ENCODE data around the gene IMPDH1. TPM values are rescaled to one million over a fixed set of nuclear protein-coding genes. Genes with fewer than 3 reads are reported as not detected.
A peak's percentile ranks its signal among the peaks of the same experiment; 100 is the strongest.

IMPDH1 gene
- total and polyA plus RNA-seq, 2 donors = 11.3 to 27.2 TPM

DNA sequence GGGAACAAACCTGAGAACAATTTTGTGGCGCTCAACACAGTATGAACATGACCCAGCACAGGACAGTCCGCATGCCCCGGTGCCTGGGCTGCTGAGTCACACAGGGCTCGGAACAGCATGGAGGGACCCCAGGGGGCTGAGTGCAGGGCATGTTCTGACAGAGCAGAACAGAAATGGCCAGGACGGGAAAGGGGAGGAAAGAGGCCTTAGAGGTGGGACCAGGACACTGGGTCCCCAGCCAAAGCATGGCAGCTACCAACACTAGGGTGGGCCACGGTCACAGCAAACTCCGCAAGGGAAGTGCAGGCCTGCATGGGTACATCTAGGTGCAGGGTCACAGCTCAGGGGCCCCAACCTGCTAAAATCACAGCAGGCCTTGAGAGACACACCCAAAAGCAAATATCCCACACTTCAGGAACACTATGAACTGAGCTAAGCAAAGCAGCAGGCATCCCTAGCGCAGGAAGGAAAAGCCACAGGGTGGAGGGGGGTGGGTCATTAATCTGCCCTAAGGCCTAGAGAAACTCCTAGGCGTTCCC lies 5.6 kb downstream of the IMPDH1 start:
- Histone ChIP-seq H3K27me3 (ENCODE audit: control insufficient read depth in 2 of 2, insufficient read depth in 1 of 2, low read length in 1 of 2) (peaks cover 8 to 46% of the 10 kb centered on the region in 2 donors), H3K4me3 (ENCODE audit: low read length in 2 of 2) (no peak overlapping the region), H3K27ac (ENCODE audit: low read depth in 1 of 2, low read length in 1 of 2) (no peak overlapping the region), H3K9me3 (ENCODE audit: control insufficient read depth in 2 of 2, insufficient read depth in 1 of 2, low read length in 1 of 2) (peaks cover 0 to 3% of the 10 kb centered on the region in 2 donors), H3K4me1 (ENCODE audit: control insufficient read depth in 2 of 2, insufficient read depth in 2 of 2, low read length in 2 of 2) (peaks cover 7 to 27% of the 10 kb centered on the region in 2 donors), H3K36me3 (ENCODE audit: control insufficient read depth in 2 of 2, insufficient read depth in 2 of 2, low read length in 1 of 2) (peaks cover 4 to 11% of the 10 kb centered on the region in 2 donors)
- DNase-seq (ENCODE audit: low read depth in 6 of 9, low spot score in 9 of 9) = no peak
- WGBS = 91% methylated on average over 9 of the region's 9 CpGs

DNA sequence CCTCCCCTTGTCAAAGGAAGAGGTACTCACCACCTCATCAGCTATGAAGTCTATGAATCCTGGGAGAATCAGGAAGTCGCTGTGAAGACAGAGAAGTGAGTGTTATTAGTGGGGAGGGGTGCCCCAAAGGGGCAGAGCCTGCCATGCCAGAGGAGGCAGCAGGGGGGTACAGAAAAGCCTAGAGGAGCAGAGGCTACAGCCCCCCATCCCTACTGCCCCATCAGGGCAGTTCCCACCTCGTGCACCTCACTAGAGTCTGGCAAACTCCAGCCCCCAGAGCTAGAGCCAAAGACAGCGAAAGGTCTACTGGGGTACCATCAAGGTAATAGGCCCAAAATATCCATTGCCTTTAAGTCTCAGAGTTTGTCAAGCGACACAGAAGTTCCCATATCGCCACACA lies 6.1 kb downstream of the IMPDH1 start:
- peaks cover 7 to 22% of the 10 kb centered on the region in 2 donors for H3K4me1 ChIP-seq (ENCODE audit: control insufficient read depth in 2 of 2, insufficient read depth in 2 of 2, low read length in 2 of 2)

DNA sequence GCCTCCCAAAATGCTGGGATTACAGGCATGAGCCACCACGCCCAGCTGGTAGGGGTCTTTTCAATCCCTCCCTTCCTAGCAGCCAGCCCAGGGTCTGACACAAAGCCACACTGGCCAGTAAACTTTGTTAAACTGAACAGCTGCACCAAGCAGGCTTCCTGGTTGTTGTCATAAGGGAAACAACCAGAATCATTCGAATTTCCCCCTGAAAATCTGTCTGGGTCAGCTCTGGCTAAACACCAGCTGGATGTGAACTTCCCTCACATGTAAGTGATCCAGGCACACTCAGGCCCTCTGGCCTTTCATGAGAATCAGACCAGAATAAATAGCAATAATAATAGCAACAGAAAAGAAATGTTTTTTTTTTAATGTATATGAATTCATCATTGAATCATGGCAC lies 7.4 kb downstream of the IMPDH1 start:
- peaks cover 2 to 27% of the 10 kb centered on the region in 2 donors for H3K27me3 ChIP-seq (ENCODE audit: control insufficient read depth in 2 of 2, insufficient read depth in 1 of 2, low read length in 1 of 2)
- 89% methylated on average over 2 of the region's 2 CpGs for WGBS
- peaks cover 11 to 19% of the 10 kb centered on the region in 2 donors for H3K36me3 ChIP-seq (ENCODE audit: control insufficient read depth in 2 of 2, insufficient read depth in 2 of 2, low read length in 1 of 2)
- H3K4me1 ChIP-seq (ENCODE audit: control insufficient read depth in 2 of 2, insufficient read depth in 2 of 2, low read length in 2 of 2) = peaks cover 7 to 13% of the 10 kb centered on the region in 2 donors
- no peak for DNase-seq (ENCODE audit: low read depth in 6 of 9, low spot score in 9 of 9)
- no peak overlapping the region for H3K4me3 ChIP-seq (ENCODE audit: low read length in 2 of 2)
- no peak overlapping the region for H3K27ac ChIP-seq (ENCODE audit: low read depth in 1 of 2, low read length in 1 of 2)
- H3K9me3 ChIP-seq (ENCODE audit: control insufficient read depth in 2 of 2, insufficient read depth in 1 of 2, low read length in 1 of 2) = no peaks in the 10 kb centered on the region

More for the DNA sequence above, 6.1 kb downstream of the IMPDH1 start:
- peaks cover 4 to 40% of the 10 kb centered on the region in 2 donors for H3K27me3 ChIP-seq (ENCODE audit: control insufficient read depth in 2 of 2, insufficient read depth in 1 of 2, low read length in 1 of 2)
- peaks cover 4 to 11% of the 10 kb centered on the region in 2 donors for H3K36me3 ChIP-seq (ENCODE audit: control insufficient read depth in 2 of 2, insufficient read depth in 2 of 2, low read length in 1 of 2)
- no peak overlapping the region for H3K4me3 ChIP-seq (ENCODE audit: low read length in 2 of 2)
- H3K9me3 ChIP-seq (ENCODE audit: control insufficient read depth in 2 of 2, insufficient read depth in 1 of 2, low read length in 1 of 2) = no peaks in the 10 kb centered on the region
- no peak for DNase-seq (ENCODE audit: low read depth in 6 of 9, low spot score in 9 of 9)
- H3K27ac ChIP-seq (ENCODE audit: low read depth in 1 of 2, low read length in 1 of 2) = no peak overlapping the region
- WGBS = 95% methylated on average over 5 of the region's 5 CpGs

DNA sequence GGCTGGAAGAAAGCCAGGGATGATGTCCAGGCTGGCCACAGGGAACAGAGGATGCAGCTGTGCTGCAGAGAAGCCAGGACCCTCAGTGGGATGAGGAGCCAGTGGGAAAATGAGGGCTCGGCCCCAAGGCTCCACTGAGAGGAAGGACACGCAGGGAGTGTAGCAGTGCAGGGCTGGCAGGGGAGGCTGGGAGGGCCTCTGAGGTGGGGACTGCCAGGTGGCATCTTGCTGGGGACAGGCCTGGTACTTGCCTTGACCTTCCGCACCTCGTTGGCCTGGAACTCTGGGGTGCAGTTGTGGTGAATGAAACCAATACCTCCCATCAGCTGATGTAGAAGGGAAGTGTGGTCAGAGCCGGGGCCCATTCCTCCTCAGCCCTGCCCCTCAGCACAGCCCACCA lies 9.2 kb downstream of the IMPDH1 start:
- Histone ChIP-seq H3K9me3 (ENCODE audit: control insufficient read depth in 2 of 2, insufficient read depth in 1 of 2, low read length in 1 of 2) (no peaks in the 10 kb centered on the region), H3K27me3 (ENCODE audit: control insufficient read depth in 2 of 2, insufficient read depth in 1 of 2, low read length in 1 of 2) (peaks cover 0 to 14% of the 10 kb centered on the region in 2 donors), H3K4me1 (ENCODE audit: control insufficient read depth in 2 of 2, insufficient read depth in 2 of 2, low read length in 2 of 2) (peaks cover 7 to 13% of the 10 kb centered on the region in 2 donors), H3K27ac (ENCODE audit: low read depth in 1 of 2, low read length in 1 of 2) (no peak overlapping the region), H3K4me3 (ENCODE audit: low read length in 2 of 2) (no peak overlapping the region), H3K36me3 (ENCODE audit: control insufficient read depth in 2 of 2, insufficient read depth in 2 of 2, low read length in 1 of 2) (peaks cover 19 to 27% of the 10 kb centered on the region in 2 donors)
- 98% methylated on average over 5 of the region's 5 CpGs for WGBS
- no peak for DNase-seq (ENCODE audit: low read depth in 6 of 9, low spot score in 9 of 9)

DNA sequence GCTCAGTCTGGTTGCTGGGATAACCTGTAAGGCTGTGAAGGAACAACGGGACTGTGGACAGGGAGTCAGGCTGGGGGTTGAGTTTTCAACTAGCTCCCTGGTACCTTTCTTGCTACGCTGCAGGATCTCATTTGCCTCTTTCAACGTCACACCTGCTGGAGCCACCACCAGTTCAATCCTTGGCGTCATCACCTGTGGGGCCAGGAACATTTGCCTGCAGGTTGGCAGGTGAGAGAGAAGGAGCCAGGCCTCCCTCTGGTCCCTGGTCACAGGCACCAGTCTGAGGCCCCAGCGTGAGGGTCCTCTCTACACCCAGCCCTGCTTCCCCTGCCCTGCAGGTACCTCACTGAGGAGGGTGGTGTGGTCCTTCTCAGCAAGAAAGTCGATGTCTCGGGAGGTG lies 9.8 kb downstream of the IMPDH1 start:
- no peak for DNase-seq (ENCODE audit: low read depth in 6 of 9, low spot score in 9 of 9)
- Histone ChIP-seq H3K4me1 (ENCODE audit: control insufficient read depth in 2 of 2, insufficient read depth in 2 of 2, low read length in 2 of 2) (peaks cover 4 to 9% of the 10 kb centered on the region in 2 donors), H3K36me3 (ENCODE audit: control insufficient read depth in 2 of 2, insufficient read depth in 2 of 2, low read length in 1 of 2) (peaks cover 19 to 32% of the 10 kb centered on the region in 2 donors), H3K27me3 (ENCODE audit: control insufficient read depth in 2 of 2, insufficient read depth in 1 of 2, low read length in 1 of 2) (peaks cover 0 to 8% of the 10 kb centered on the region in 2 donors), H3K27ac (ENCODE audit: low read depth in 1 of 2, low read length in 1 of 2) (no peak overlapping the region), H3K4me3 (ENCODE audit: low read length in 2 of 2) (no peak overlapping the region), H3K9me3 (ENCODE audit: control insufficient read depth in 2 of 2, insufficient read depth in 1 of 2, low read length in 1 of 2) (no peaks in the 10 kb centered on the region)
- WGBS = 97% methylated on average over 7 of the region's 7 CpGs

DNA sequence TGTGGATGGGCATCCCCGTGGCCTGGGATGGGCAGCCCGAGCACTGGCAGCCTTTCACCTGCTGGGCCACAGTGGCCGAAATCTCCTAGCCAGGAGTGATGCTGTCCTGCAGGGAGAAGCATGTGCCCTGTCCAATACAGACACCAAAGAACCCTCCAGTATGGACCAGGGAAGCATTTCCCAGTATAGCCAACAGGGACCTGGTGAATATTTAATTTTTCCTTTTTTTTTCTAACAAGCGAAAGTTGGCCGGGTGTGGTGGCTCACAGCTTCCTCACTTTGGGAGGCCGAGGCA lies 11.0 kb downstream of the IMPDH1 start:
- 87% methylated on average over 6 of the region's 6 CpGs for WGBS
- H3K4me3 ChIP-seq (ENCODE audit: low read length in 2 of 2) = no peak overlapping the region
- H3K27me3 ChIP-seq (ENCODE audit: control insufficient read depth in 2 of 2, insufficient read depth in 1 of 2, low read length in 1 of 2) = no peaks in the 10 kb centered on the region
- no peaks in the 10 kb centered on the region for H3K4me1 ChIP-seq (ENCODE audit: control insufficient read depth in 2 of 2, insufficient read depth in 2 of 2, low read length in 2 of 2)
- no peak for DNase-seq (ENCODE audit: low read depth in 6 of 9, low spot score in 9 of 9)
- no peaks in the 10 kb centered on the region for H3K9me3 ChIP-seq (ENCODE audit: control insufficient read depth in 2 of 2, insufficient read depth in 1 of 2, low read length in 1 of 2)
- H3K36me3 ChIP-seq (ENCODE audit: control insufficient read depth in 2 of 2, insufficient read depth in 2 of 2, low read length in 1 of 2) = peaks cover 19 to 44% of the 10 kb centered on the region in 2 donors
- no peak overlapping the region for H3K27ac ChIP-seq (ENCODE audit: low read depth in 1 of 2, low read length in 1 of 2)

DNA sequence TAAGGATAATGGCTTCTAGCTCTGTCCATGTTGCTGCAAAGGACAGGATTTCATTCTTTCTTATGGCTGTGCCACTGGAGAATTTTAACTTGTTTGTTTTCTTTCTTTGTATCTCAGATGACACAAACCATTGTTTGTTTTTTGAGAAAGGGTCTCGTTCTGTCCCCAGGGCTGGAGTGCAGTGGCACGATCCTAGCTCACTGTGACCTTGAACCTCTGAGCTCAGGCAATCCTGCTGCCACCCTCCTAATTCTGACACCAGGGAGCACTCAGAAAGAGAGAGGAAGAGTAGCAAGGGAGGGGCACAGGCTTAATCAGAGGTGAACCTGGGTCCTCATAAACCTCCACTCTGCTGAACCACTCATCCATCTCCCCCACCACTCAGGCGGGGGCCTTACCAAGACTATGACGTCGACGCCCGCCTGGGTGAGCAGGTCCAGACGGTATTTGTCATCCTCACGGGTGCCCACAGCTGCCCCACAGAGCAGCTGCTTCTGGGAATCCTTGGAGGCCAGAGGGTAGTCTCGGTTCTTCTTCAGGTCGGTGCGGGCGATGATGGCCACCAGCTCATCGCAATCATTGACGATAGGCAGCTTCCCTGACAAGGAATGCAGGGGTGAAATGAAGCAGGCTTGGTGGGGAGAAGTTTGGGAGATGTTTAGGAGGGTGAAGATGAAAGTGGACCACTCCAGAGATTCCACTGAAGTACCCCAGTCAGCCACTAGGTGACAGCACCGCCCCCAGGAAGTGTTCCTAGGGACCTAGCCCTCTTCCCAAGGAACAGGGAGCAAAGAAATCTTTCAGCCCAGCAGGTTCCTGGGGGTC lies 11.6 kb downstream of the IMPDH1 start:
- Histone ChIP-seq H3K4me3 (ENCODE audit: low read length in 2 of 2) (no peak overlapping the region), H3K36me3 (ENCODE audit: control insufficient read depth in 2 of 2, insufficient read depth in 2 of 2, low read length in 1 of 2) (peaks cover 19 to 48% of the 10 kb centered on the region in 2 donors), H3K27me3 (ENCODE audit: control insufficient read depth in 2 of 2, insufficient read depth in 1 of 2, low read length in 1 of 2) (no peaks in the 10 kb centered on the region), H3K4me1 (ENCODE audit: control insufficient read depth in 2 of 2, insufficient read depth in 2 of 2, low read length in 2 of 2) (no peaks in the 10 kb centered on the region), H3K27ac (ENCODE audit: low read depth in 1 of 2, low read length in 1 of 2) (no peak overlapping the region), H3K9me3 (ENCODE audit: control insufficient read depth in 2 of 2, insufficient read depth in 1 of 2, low read length in 1 of 2) (no peaks in the 10 kb centered on the region)
- peak in 1 of 9 donors; percentile 33 for DNase-seq (ENCODE audit: low read depth in 6 of 9, low spot score in 9 of 9)
- WGBS = 92% methylated on average over 16 of the region's 16 CpGs

DNA sequence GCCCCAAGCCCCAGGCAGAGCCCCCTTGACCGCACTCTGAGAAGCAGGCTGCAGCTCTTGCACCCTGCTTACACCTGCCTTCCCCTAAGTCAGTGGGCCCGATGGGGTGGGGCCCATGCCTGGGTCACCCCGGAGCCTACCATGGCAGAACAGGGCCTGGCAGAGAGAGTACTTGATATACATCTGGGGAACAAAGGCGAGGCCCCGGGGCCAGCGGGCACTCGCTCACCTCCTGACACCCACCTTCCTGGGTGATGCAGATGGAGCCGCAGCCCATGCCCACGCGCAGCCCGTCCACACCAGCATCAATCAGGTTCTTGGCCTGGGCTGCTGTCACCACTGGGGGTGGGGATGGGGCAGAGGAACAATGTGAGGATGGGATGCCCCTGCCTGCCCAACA lies 13.4 kb downstream of the IMPDH1 start:
- Histone ChIP-seq H3K36me3 (ENCODE audit: control insufficient read depth in 2 of 2, insufficient read depth in 2 of 2, low read length in 1 of 2) (peaks cover 19 to 58% of the 10 kb centered on the region in 2 donors), H3K27me3 (ENCODE audit: control insufficient read depth in 2 of 2, insufficient read depth in 1 of 2, low read length in 1 of 2) (no peaks in the 10 kb centered on the region), H3K4me3 (ENCODE audit: low read length in 2 of 2) (no peak overlapping the region), H3K27ac (ENCODE audit: low read depth in 1 of 2, low read length in 1 of 2) (no peak overlapping the region), H3K9me3 (ENCODE audit: control insufficient read depth in 2 of 2, insufficient read depth in 1 of 2, low read length in 1 of 2) (no peaks in the 10 kb centered on the region), H3K4me1 (ENCODE audit: control insufficient read depth in 2 of 2, insufficient read depth in 2 of 2, low read length in 2 of 2) (no peaks in the 10 kb centered on the region)
- no peak for DNase-seq (ENCODE audit: low read depth in 6 of 9, low spot score in 9 of 9)
- WGBS = 98% methylated on average over 11 of the region's 11 CpGs

DNA sequence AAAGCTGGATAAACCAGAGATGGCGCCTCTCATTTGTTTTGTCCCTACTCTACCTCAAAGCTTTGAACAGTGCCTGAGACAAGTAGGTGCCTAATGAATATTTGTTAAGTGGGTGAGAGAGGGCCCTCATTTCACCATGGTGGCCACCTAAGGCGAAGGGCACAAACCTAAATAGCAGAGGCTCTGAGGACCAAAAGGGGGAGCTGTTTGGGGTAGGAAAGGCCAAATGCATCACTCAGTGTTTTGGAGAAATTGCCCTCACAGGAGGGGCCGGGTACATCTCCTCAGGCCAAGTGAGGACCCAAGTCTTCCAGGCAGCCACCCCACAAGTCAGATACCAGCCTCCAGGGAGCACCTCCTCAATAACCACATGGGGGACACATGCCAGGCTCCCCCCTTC lies 14.0 kb downstream of the IMPDH1 start:
- H3K27me3 ChIP-seq (ENCODE audit: control insufficient read depth in 2 of 2, insufficient read depth in 1 of 2, low read length in 1 of 2) = no peaks in the 10 kb centered on the region
- WGBS = 94% methylated on average over 3 of the region's 3 CpGs
- H3K4me1 ChIP-seq (ENCODE audit: control insufficient read depth in 2 of 2, insufficient read depth in 2 of 2, low read length in 2 of 2) = no peaks in the 10 kb centered on the region
- H3K9me3 ChIP-seq (ENCODE audit: control insufficient read depth in 2 of 2, insufficient read depth in 1 of 2, low read length in 1 of 2) = no peaks in the 10 kb centered on the region
- no peak overlapping the region for H3K27ac ChIP-seq (ENCODE audit: low read depth in 1 of 2, low read length in 1 of 2)
- DNase-seq (ENCODE audit: low read depth in 6 of 9, low spot score in 9 of 9) = no peak
- peaks cover 19 to 57% of the 10 kb centered on the region in 2 donors for H3K36me3 ChIP-seq (ENCODE audit: control insufficient read depth in 2 of 2, insufficient read depth in 2 of 2, low read length in 1 of 2)
- no peak overlapping the region for H3K4me3 ChIP-seq (ENCODE audit: low read length in 2 of 2)

Measured in thymus (tissue), 11 donors.